ENCODE data around the gene SDK2.

DNA sequence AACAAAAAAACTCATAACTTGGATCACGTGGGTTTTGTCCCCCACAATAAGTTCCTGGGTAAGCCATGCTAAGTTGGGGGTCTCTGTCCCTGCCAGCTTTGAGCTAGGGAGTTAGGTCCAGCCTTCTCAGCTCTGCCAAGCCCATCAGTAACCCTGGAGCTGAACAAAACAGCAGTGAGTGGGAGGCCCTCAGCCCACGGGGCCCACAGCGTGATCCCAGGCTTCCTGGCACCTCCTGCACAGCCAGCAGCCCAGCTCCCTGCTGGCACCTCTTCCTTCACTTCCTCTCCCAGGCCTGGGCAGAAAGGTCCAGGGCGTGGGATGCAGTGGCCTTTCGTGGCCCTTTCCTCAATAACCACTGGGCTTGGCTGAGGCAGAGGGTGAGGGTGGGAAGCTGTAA, 296.9 kb downstream of the SDK2 start:
- TF ChIP-seq CTCF (IDR thresholded peaks at IDR 0.05; ENCODE audit: poor library complexity) (no peak), EZH2 (IDR thresholded peaks at IDR 0.05; ENCODE audit: borderline replicate concordance) (no peak), EZH2phosphoT487 (IDR thresholded peaks at IDR 0.05; ENCODE audit: low read depth, severe bottlenecking, unreplicated experiment) (no peak)

All from hepatocyte (in vitro differentiated cells).